ENCODE results near the gene CDKAL1. TPM values are rescaled to one million over a fixed set of nuclear protein-coding genes. Genes with fewer than 3 reads are reported as not detected.

The CDKAL1 gene
- total and polyA plus RNA-seq, 2 donors from 2014 or later: 4.6 to 20.2 TPM

- H3K9ac ChIP-seq (ENCODE audit: low read length in 3 of 3): no peak overlapping the region
- FAIRE-seq: no peak
- no peaks in the 10 kb centered on the region for H3K4me1 ChIP-seq (ENCODE audit: control insufficient read depth in 2 of 3, insufficient read depth in 2 of 3, low read depth in 1 of 3, low read length in 3 of 3)
- H3K36me3 ChIP-seq (ENCODE audit: control insufficient read depth in 2 of 3, insufficient read depth in 3 of 3, low read length in 3 of 3): no peaks in the 10 kb centered on the region
- H3K9me3 ChIP-seq (ENCODE audit: control insufficient read depth in 2 of 3, insufficient read depth in 1 of 3, low read length in 3 of 3): no peaks in the 10 kb centered on the region
- H3K27ac ChIP-seq (ENCODE audit: low read depth in 2 of 2, low read length in 2 of 2): no peak overlapping the region
- no peaks in the 10 kb centered on the region for H3K27me3 ChIP-seq (ENCODE audit: control insufficient read depth, insufficient read depth, low read length)
- no peak for DNase-seq
- intact Hi-C loops (cut with DNase I): no loop called here
- no peak for TF ChIP-seq CTCF (IDR thresholded peaks at IDR 0.05; ENCODE audit: borderline replicate concordance, extremely low read depth, insufficient read depth)
- no peak overlapping the region for H3K4me3 ChIP-seq (ENCODE audit: low read length in 3 of 3)
These were observed 646.6 kb downstream of the CDKAL1 start for GRCh38 chr6:21180800-21181337.

- no peak overlapping the region for H3K4me3 ChIP-seq (ENCODE audit: low read length in 3 of 3)
- H3K9me3 ChIP-seq (ENCODE audit: control insufficient read depth in 2 of 3, insufficient read depth in 1 of 3, low read length in 3 of 3): no peaks in the 10 kb centered on the region
- H3K36me3 ChIP-seq (ENCODE audit: control insufficient read depth in 2 of 3, insufficient read depth in 3 of 3, low read length in 3 of 3): no peaks in the 10 kb centered on the region
- H3K4me1 ChIP-seq (ENCODE audit: control insufficient read depth in 2 of 3, insufficient read depth in 2 of 3, low read depth in 1 of 3, low read length in 3 of 3): no peaks in the 10 kb centered on the region
- DNase-seq (no peak), FAIRE-seq (no peak)
- no peak for TF ChIP-seq CTCF (IDR thresholded peaks at IDR 0.05; ENCODE audit: borderline replicate concordance, extremely low read depth, insufficient read depth)
- no peaks in the 10 kb centered on the region for H3K27me3 ChIP-seq (ENCODE audit: control insufficient read depth, insufficient read depth, low read length)
- intact Hi-C loops (cut with DNase I): no loop called here
- no peak overlapping the region for H3K27ac ChIP-seq (ENCODE audit: low read depth in 2 of 2, low read length in 2 of 2)
- no peak overlapping the region for H3K9ac ChIP-seq (ENCODE audit: low read length in 3 of 3)
These were observed 647.6 kb downstream of the CDKAL1 start for GRCh38 chr6:21181866-21182265.

- no peak overlapping the region for H3K4me3 ChIP-seq (ENCODE audit: low read length in 3 of 3)
- H3K27ac ChIP-seq (ENCODE audit: low read depth in 2 of 2, low read length in 2 of 2): no peak overlapping the region
- FAIRE-seq (no peak), DNase-seq (no peak)
- no peak overlapping the region for H3K9ac ChIP-seq (ENCODE audit: low read length in 3 of 3)
- H3K9me3 ChIP-seq (ENCODE audit: control insufficient read depth in 2 of 3, insufficient read depth in 1 of 3, low read length in 3 of 3): no peaks in the 10 kb centered on the region
- no peaks in the 10 kb centered on the region for H3K27me3 ChIP-seq (ENCODE audit: control insufficient read depth, insufficient read depth, low read length)
- no peaks in the 10 kb centered on the region for H3K36me3 ChIP-seq (ENCODE audit: control insufficient read depth in 2 of 3, insufficient read depth in 3 of 3, low read length in 3 of 3)
- no peak for TF ChIP-seq CTCF (IDR thresholded peaks at IDR 0.05; ENCODE audit: borderline replicate concordance, extremely low read depth, insufficient read depth)
- no peaks in the 10 kb centered on the region for H3K4me1 ChIP-seq (ENCODE audit: control insufficient read depth in 2 of 3, insufficient read depth in 2 of 3, low read depth in 1 of 3, low read length in 3 of 3)
- intact Hi-C loops (cut with DNase I): no loop called here
These were observed 648.3 kb downstream of the CDKAL1 start for GRCh38 chr6:21182589-21182988.

Data from kidney (tissue), 14 donors.